Anterior cingulate cortex (tissue), 58 donors: ENCODE results near the gene ISCU.
"Not testable (repeated sequence)": the region's sequence is repeated elsewhere in the genome, so short reads cannot be mapped to it uniquely, and the experiment has no call there.

Experiments
- DNase-seq, 58 donors: peaks; one replicate each; lab custom pipeline; 2025; lab: John Stamatoyannopoulos, UW

ISCU gene

GRCh38 chr12:108584456-108585065, 22.2 kb downstream of the ISCU start:
- no peak for DNase-seq

GRCh38 chr12:108585864-108586263, 23.5 kb downstream of the ISCU start:
- DNase-seq, result no peak

DNA sequence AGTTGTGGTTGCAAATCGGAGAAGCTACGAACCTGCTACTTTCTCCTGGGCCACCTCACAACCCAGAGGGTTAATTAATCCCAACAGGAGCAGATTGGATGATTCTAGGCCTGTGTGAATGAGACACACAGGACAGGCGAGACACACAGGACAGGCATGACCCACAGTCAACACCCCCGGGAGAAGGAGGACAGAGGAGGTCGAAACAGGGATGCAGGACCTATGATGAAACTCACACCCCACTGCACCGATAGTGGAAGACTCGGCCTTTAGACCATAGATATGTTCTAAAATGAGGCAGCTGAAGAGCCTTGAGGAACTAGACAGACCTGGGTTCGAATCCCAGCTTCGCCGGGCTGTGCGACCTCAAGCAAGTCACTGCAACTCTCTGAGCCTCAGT, 23.9 kb downstream of the ISCU start:
- DNase-seq, result no peak

DNA sequence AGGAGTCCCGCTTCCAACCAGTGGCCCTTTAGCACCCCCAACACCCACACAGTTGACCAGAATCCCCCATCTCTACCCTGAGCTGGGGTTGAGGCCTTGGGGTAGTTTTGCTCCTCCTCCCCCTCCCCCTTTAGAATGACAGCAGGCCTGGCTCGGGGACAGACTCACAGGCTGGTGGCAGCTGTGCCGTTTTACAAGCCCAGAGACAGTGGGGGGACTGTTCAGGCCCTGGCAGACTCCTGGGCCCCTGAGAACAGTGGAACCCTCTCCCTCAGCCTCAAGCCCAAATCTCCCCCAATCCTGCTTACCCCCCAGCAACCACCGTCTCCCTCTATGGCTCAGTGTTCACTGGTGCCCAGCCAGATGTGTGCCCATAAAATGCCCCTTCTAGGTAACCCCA, 25.4 kb downstream of the ISCU start:
- DNase-seq, result peak in 37 of 58 donors; percentile 10 to 78 (median 50)

DNA sequence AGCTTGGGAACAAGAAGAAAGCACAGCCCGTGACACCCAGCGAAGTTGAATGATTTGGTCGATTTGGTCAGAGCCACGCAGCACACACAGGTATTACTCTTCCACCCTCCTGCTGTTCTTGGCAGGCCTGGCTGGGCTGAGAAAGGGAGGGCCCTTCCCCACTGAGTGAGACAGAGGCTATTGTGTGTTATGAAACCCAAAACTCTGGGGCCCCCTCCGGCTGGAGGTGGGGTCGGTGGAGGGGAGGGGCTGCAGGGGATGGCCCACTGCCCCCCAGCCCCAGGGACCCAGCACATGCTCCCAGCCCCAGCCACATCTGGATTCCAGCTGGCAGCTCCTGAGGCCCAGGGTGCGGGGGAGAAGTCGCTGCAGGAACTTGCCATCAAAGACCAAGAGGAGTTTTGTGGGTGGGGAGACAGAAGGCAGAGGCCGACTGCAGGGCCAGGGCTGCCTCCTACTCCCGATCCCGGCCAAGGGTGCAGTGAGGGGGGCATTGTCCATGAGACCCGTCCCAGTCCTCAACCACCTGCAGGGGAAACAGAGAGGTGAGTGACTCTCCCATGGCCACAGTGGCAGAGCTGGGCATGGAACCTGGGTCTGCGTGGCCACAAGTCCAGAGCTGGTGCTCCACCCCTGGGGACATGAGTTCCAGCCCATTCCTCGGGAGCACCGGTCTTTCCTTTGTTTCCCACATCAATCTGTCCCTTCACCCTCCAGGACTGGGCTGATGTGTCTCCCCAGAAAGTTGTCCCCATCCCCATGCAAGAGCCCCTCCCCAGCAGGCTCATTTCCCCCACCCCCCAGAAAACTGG, 26.8 kb downstream of the ISCU start:
- no peak for DNase-seq

GRCh38 chr12:108589840-108590229, 27.4 kb downstream of the ISCU start:
- DNase-seq, result no peak

DNA sequence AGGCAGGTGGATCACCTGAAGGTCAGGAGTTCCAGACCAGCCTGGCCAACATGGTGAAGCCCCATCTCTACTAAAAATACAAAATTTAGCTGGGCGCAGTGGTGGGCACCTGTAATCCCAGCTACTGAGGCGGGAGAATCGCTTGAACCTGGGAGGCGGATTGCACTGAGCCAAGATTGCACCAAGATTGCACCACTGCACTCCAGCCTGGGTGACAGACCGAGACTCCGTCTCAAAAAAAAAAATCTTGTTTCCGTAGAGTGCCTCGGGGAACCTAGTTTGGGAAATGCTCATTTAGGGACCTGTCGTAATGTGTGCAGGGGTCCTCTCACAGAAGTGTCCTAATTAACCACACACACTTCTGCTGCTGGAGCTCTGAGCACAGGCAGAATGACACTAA, 28.1 kb downstream of the ISCU start:
- DNase-seq, result not testable (repeated sequence)

- DNase-seq, result no peak
These were observed 29.0 kb downstream of the ISCU start for GRCh38 chr12:108591267-108591980.

GRCh38 chr12:108592033-108592909, 29.9 kb downstream of the ISCU start:
- no peak for DNase-seq

DNA sequence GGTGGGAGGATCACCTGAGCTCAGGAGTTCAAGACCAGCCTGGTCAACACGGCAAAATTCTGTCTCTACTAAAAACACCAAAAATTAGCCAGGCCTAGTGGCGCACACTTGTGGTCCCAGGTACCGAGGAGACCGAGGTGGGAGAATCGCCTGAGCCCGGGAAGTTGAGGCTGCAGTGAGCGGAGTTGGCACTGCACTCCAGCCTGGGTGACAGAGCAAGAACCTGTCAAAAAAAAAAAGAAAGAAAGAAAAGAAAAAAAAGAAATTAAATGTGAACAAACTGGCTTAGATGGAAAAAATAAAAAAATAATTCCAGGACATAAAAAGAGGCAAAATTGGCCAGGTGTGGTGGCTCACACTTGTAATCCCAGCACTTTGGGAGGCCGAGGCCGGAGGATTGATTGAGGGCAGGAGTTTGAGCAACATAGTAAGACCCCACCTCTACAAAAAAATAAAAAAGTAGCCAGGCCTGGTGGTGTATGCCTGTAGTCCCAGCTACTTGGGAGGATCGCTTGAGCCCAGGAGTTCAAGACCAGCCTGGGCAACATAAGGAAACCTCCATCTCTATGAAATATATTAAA, 32.0 kb downstream of the ISCU start:
- no peak for DNase-seq

- no peak for DNase-seq
These were observed 32.7 kb downstream of the ISCU start for GRCh38 chr12:108594960-108595710.

GRCh38 chr12:108595711-108596647, 33.6 kb downstream of the ISCU start:
- DNase-seq, result no peak

- no peak for DNase-seq
These were observed 34.6 kb downstream of the ISCU start for GRCh38 chr12:108596854-108597558.

DNA sequence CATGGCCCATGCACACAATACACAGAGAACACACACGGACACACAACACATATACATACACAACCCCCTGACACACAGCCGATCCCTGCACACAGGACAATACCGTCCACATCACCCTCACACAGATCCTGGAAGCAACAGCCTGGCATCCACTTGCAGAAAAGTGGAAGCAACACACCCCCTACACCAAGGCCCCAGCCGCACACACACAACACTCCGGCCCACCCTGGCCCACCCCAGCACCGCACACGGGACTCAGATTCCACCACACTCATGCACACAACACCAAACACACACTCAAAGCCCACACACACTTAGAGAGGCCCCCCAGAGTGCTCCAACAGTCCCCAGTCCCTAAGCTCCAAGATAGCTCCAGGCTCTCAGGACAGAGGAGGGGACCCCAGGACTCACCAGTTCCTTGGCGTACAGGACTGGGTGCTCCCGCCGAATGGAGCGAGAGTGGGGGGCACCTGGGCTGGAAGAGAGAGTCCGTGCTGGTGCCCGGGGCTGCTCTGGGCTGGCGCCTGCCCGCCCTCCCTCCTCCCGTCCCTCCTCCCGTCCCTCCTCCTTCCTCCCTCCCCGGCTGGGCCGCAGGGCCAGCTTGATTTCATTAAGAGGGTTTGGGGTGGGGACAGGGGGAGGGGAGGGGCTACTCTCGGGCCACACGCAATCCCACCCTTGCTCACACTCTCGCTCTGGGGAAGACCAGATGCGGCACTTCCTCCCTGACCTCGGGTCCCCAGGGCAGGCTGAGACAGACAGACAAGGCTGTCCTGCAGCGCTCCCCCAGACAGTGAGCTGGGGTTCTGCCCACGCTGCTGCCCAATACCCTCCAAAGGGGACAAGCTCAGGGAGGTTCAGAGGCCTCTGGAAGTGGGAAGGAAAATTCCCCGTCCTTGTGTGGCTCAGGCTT, 35.4 kb downstream of the ISCU start, which contains the start of gene TMEM119:
TMEM119 (minus strand) TSS at position 526 of the 913 bp plus-strand sequence. CDS start 5,701 bp downstream, outside the sequence.
- DNase-seq, result peak in 9 of 58 donors; percentile 3 to 30 (median 22)

DNA sequence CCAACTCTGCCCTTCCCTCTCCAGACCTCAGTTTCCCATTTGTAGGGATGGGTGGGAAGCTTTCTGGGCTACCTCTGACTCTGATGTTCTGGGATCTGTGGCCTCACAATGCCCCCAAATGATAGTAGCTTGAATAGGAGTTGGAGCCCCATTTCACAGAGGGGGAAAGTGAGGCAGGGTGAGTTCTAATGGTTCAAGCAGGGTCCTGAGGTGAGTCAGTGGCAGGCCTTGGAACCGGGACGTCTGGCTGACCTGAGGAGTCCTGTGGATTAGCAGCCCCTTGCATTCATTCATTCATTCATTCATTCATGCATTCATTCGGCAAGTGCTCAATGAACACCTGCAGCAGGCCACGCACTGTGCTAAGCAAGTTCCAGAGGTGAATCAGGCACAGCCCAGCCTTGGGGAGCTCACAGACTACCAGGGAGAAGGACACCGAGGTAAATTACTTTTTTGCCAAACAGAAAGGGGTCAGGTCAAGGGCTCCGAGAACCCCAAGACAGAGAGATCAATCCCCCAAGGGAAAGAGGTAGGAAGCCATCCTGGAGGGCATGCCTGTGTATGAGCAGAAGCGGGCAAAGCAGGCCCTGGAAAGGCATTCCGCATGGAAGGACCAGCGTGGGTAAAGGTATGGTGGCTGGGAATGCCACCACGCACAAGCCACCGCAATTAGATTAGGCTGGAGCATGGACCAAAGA, 36.3 kb downstream of the ISCU start:
- DNase-seq, result no peak

DNA sequence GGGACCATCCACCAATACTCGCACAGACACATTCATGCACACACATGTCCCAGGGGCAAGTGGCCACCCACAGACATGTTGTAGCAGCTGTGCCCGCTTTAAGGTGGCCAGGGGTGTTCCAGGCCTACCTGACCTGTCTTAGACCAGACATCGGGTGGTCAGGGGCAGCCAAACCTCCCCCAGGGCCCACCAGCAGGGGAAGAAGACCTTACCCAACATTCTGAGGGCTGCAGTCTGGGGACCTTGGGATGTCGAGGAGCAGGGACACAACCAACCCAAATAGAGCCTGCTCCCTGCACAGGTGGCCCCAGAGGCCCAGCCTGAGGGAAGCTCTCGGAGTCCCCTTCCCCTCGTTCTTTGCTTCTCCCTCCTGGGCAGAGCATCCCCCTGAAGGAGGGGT, 37.1 kb downstream of the ISCU start:
- no peak for DNase-seq
